A673 (cell line): ENCODE measurements around the gene ATF1. TPM values are rescaled to one million over a fixed set of nuclear protein-coding genes. Genes with fewer than 3 reads are reported as not detected.

Experiments
- total RNA-seq: library from RNA; stranded (reverse); gene quantifications from 2 replicates; pipeline ENCODE4 v1.2.3, GENCODE V29; 2021

ATF1 gene
- total RNA-seq, 1 experiment from 2014 or later: 42.3 TPM

Other genes starting within 250 kb of the ATF1 start
- gene TMPRSS12, start 78.8 kb downstream of the ATF1 start, total RNA-seq: not detected in 2 replicates
- gene HIGD1C, start 188.4 kb downstream of the ATF1 start, total RNA-seq: not detected in 2 replicates